Neural cell (in vitro differentiated cells): ENCODE data around the gene TMEM53. TPM values are rescaled to one million over a fixed set of nuclear protein-coding genes. Genes with fewer than 3 reads are reported as not detected.

Source experiments
- H2AFZ ChIP-seq: fragments of 200-600, 300-800 bp; sonication (generic), shearing (Covaris generic); 2 replicates; pipeline ENCODE4 v1.6.0; 2014; ENCODE audit warnings: low read depth, mild to moderate bottlenecking, antibody characterized with exemption, low read length, moderate library complexity
- H3F3A ChIP-seq: fragments of 200-600 bp; shearing (Covaris generic); 2 replicates; pipeline ENCODE4 v1.6.1; 2016; ENCODE audit warnings: mild to moderate bottlenecking, moderate library complexity, mixed read lengths, antibody characterized with exemption, low read length; ENCODE audit not compliant: insufficient read depth, poor library complexity, severe bottlenecking
- H3K27ac ChIP-seq: fragments of 200-600, 300-800 bp; sonication (generic), shearing (Covaris generic); 2 replicates; pipeline ENCODE4 v1.5.1; 2014; ENCODE audit warnings: mild to moderate bottlenecking, low read length, moderate library complexity
- H3K27me3 ChIP-seq: fragments of 300-800, 200-600 bp; sonication (generic), shearing (Covaris generic); 2 replicates; pipeline ENCODE4 v1.6.0; 2014; ENCODE audit warnings: mild to moderate bottlenecking, low read depth, low read length, moderate library complexity; ENCODE audit not compliant: insufficient read depth
- H3K36me3 ChIP-seq: fragments of 300-800, 200-600 bp; sonication (generic), shearing (Covaris generic); 2 replicates; pipeline ENCODE4 v1.5.1; 2014; ENCODE audit warnings: mild to moderate bottlenecking, antibody characterized with exemption, low read length, moderate library complexity; ENCODE audit not compliant: insufficient read depth
- H3K4me2 ChIP-seq: fragments of 300-800, 200-600 bp; sonication (generic), shearing (Covaris generic); 2 replicates; pipeline ENCODE4 v1.6.0; 2014; ENCODE audit warnings: mild to moderate bottlenecking, low read length
- H3K4me3 ChIP-seq: fragments of 300-800, 200-600 bp; sonication (generic), shearing (Covaris generic); 2 replicates; pipeline ENCODE4 v1.5.1; 2014; ENCODE audit warnings: mild to moderate bottlenecking, low read length, moderate library complexity
- H3K79me2 ChIP-seq: fragments of 200-600 bp; shearing (Covaris generic); replicated peaks from 2 replicates; pipeline ENCODE4 v1.6.0; 2014; ENCODE audit warnings: mild to moderate bottlenecking, low read length, moderate library complexity; ENCODE audit not compliant: insufficient read depth
- H3K9ac ChIP-seq: fragments of 300-800, 200-600 bp; sonication (generic), shearing (Covaris generic); 2 replicates; pipeline ENCODE4 v1.6.1; 2016; ENCODE audit warnings: mild to moderate bottlenecking, low read length, mixed read lengths
- H3K9me2 ChIP-seq: fragments of 200-600 bp; shearing (Covaris generic); 2 replicates; pipeline ENCODE4 v1.6.1; 2016; ENCODE audit warnings: mild to moderate bottlenecking, low read length, mixed read lengths; ENCODE audit not compliant: insufficient read depth
- H3K9me3 ChIP-seq: fragments of 200-600, 300-800 bp; sonication (generic), shearing (Covaris generic); 2 replicates; pipeline ENCODE4 v1.6.1; 2016; ENCODE audit warnings: mild to moderate bottlenecking, mixed run types, low read length, moderate library complexity, mixed read lengths
- H4K20me1 ChIP-seq: fragments of 200-600 bp; shearing (Covaris generic); 2 replicates; pipeline ENCODE4 v1.6.1; 2016; ENCODE audit warnings: mild to moderate bottlenecking, mixed run types; ENCODE audit not compliant: insufficient read depth
- EP300 ChIP-seq: fragments of 450-650 bp; conservative IDR thresholded peaks from 2 replicates; pipeline ENCODE4 v1.6.1; 2014; ENCODE audit warnings: antibody characterized with exemption, mild to moderate bottlenecking, moderate library complexity; ENCODE audit not compliant: poor library complexity, severe bottlenecking
- EZH2 ChIP-seq: fragments of 200-600, 300-800 bp; shearing (Covaris generic), sonication (generic); IDR thresholded peaks from 2 replicates; pipeline ENCODE4 v1.6.1; 2014; ENCODE audit warnings: antibody characterized with exemption, low read length, borderline replicate concordance, mild to moderate bottlenecking; ENCODE audit not compliant: insufficient read depth, poor library complexity, severe bottlenecking
- MXI1 ChIP-seq: fragments of 450-650 bp; conservative IDR thresholded peaks from 2 replicates; pipeline ENCODE4 v1.6.1; 2014; ENCODE audit warnings: antibody characterized with exemption, mild to moderate bottlenecking; ENCODE audit not compliant: poor library complexity, severe bottlenecking
- POLR2AphosphoS5 ChIP-seq: IDR thresholded peaks from 2 replicates; pipeline ENCODE4 v1.6.1; 2012
- RAD21 ChIP-seq: fragments of 450-650 bp; conservative IDR thresholded peaks from 2 replicates; pipeline ENCODE4 v1.6.1; 2014; ENCODE audit warnings: antibody characterized with exemption, mild to moderate bottlenecking, moderate library complexity
- REST ChIP-seq: IDR thresholded peaks from 2 replicates; pipeline ENCODE4 v1.6.1; 2012; ENCODE audit warnings: borderline replicate concordance
- SMC3 ChIP-seq: fragments of 450-650 bp; conservative IDR thresholded peaks from 2 replicates; pipeline ENCODE4 v1.6.1; 2014; ENCODE audit warnings: antibody characterized with exemption, mild to moderate bottlenecking, moderate library complexity; ENCODE audit not compliant: poor library complexity
- TAF1 ChIP-seq: IDR thresholded peaks from 2 replicates; pipeline ENCODE4 v1.6.1; 2012; ENCODE audit warnings: low read depth
- polyA plus RNA-seq: library from polyadenylated mRNA; depleted of rRNA; stranded (reverse); fragments of >200 nt; gene quantifications from 2 replicates; pipeline ENCODE4 v1.2.3, GENCODE V29; 2014
- TF ChIP-seq, protein P1 (sequence below): fragments of 450-650 bp; IDR thresholded peaks from 2 replicates; pipeline ENCODE4 v1.5.1; 2014; ENCODE audit warnings: antibody characterized with exemption, mild to moderate bottlenecking, moderate library complexity; ENCODE audit not compliant: poor library complexity, severe bottlenecking

TMEM53 gene
- polyA plus RNA-seq, 1 donor from 2014 or later: 13.4 TPM

- Histone ChIP-seq H3K4me2 (no peak overlapping the region), H3K9me3 (no peaks in the 10 kb centered on the region), H3K4me3 (no peak overlapping the region), H2AFZ (no peak overlapping the region), H3K79me2 (no peaks in the 10 kb centered on the region), H3K9ac (no peak overlapping the region), H3K27me3 (no peaks in the 10 kb centered on the region), H3K27ac (no peak overlapping the region), H4K20me1 (no peaks in the 10 kb centered on the region), H3F3A (no peaks in the 10 kb centered on the region), H3K36me3 (no peaks in the 10 kb centered on the region), H3K9me2 (no peaks in the 10 kb centered on the region)
- TF ChIP-seq TAF1: no peak
- TF ChIP-seq REST: no peak
- TF ChIP-seq MXI1: no peak
- TF ChIP-seq POLR2AphosphoS5: no peak
- TF ChIP-seq, protein P1, sequence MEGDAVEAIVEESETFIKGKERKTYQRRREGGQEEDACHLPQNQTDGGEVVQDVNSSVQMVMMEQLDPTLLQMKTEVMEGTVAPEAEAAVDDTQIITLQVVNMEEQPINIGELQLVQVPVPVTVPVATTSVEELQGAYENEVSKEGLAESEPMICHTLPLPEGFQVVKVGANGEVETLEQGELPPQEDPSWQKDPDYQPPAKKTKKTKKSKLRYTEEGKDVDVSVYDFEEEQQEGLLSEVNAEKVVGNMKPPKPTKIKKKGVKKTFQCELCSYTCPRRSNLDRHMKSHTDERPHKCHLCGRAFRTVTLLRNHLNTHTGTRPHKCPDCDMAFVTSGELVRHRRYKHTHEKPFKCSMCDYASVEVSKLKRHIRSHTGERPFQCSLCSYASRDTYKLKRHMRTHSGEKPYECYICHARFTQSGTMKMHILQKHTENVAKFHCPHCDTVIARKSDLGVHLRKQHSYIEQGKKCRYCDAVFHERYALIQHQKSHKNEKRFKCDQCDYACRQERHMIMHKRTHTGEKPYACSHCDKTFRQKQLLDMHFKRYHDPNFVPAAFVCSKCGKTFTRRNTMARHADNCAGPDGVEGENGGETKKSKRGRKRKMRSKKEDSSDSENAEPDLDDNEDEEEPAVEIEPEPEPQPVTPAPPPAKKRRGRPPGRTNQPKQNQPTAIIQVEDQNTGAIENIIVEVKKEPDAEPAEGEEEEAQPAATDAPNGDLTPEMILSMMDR: no peak
- no peak for TF ChIP-seq EP300
Observed at GRCh38 chr1:44696789-44697345, 22.6 kb upstream of the TMEM53 start.

GRCh38 chr1:44696101-44696500 is 21.8 kb upstream of the TMEM53 start:
- no peaks in the 10 kb centered on the region for H3F3A ChIP-seq
- H3K79me2 ChIP-seq: no peaks in the 10 kb centered on the region
- H4K20me1 ChIP-seq: no peaks in the 10 kb centered on the region
- no peak overlapping the region for H2AFZ ChIP-seq
- no peaks in the 10 kb centered on the region for H3K9me2 ChIP-seq
- no peak for TF ChIP-seq POLR2AphosphoS5
- no peak for TF ChIP-seq EZH2
- H3K4me3 ChIP-seq: no peak overlapping the region
- no peak overlapping the region for H3K9ac ChIP-seq
- H3K4me2 ChIP-seq: no peak overlapping the region
- no peaks in the 10 kb centered on the region for H3K36me3 ChIP-seq
- no peak overlapping the region for H3K27ac ChIP-seq
- H3K9me3 ChIP-seq: no peaks in the 10 kb centered on the region
- H3K27me3 ChIP-seq: no peaks in the 10 kb centered on the region

GRCh38 chr1:44695671-44696070 is 21.4 kb upstream of the TMEM53 start:
- H3K27ac ChIP-seq: no peak overlapping the region
- H3K36me3 ChIP-seq: no peaks in the 10 kb centered on the region
- H3K9me3 ChIP-seq: no peaks in the 10 kb centered on the region
- no peaks in the 10 kb centered on the region for H3F3A ChIP-seq
- H3K79me2 ChIP-seq: no peaks in the 10 kb centered on the region
- no peaks in the 10 kb centered on the region for H3K9me2 ChIP-seq
- no peak overlapping the region for H3K4me2 ChIP-seq
- no peak overlapping the region for H2AFZ ChIP-seq
- no peak overlapping the region for H3K4me3 ChIP-seq
- no peaks in the 10 kb centered on the region for H4K20me1 ChIP-seq
- no peak overlapping the region for H3K9ac ChIP-seq
- no peak for TF ChIP-seq TAF1
- TF ChIP-seq RAD21: no peak
- TF ChIP-seq EP300: no peak
- TF ChIP-seq, protein P1: no peak
- no peak for TF ChIP-seq SMC3
- no peak for TF ChIP-seq POLR2AphosphoS5
- TF ChIP-seq REST: no peak
- no peak for TF ChIP-seq MXI1
- TF ChIP-seq EZH2: no peak
- H3K27me3 ChIP-seq: no peaks in the 10 kb centered on the region
